NCI-H446 treated with DMSO at 0.1 percent for 48 hours (cell line): Measurements from ENCODE around the gene TIAM2.
A peak's percentile ranks its signal among the peaks of the same experiment; 100 is the strongest.
"Not testable (repeated sequence)": the region's sequence is repeated elsewhere in the genome, so short reads cannot be mapped to it uniquely, and the experiment has no call there.

Experiments used
- DNase-seq: peaks from one replicate; lab custom pipeline; 2025; lab: John Stamatoyannopoulos, UW

The TIAM2 gene

DNA sequence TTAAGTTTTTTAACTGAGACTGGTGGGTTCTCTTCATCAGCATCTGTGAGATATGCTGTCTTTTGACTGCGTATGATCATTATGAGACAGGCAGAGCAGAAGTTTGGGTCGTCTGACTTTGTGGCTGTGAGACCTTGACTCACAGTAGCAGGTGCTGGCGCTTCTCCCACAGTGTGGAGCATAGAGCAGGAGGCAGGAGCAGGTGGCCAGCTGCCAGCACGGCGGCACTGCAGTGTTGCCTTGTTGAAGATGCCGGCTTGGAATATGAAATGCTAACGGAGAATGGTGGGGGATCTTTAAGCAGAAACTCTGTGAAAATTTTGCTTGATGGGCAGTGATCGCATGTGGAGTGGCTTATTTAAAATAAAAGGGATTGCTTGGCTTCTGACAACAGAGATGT lies 105.0 kb downstream of the TIAM2 start:
- DNase-seq: peak; percentile 63

- DNase-seq: no peak
These were observed 105.5 kb downstream of the TIAM2 start for GRCh38 chr6:155100591-155100990.

DNA sequence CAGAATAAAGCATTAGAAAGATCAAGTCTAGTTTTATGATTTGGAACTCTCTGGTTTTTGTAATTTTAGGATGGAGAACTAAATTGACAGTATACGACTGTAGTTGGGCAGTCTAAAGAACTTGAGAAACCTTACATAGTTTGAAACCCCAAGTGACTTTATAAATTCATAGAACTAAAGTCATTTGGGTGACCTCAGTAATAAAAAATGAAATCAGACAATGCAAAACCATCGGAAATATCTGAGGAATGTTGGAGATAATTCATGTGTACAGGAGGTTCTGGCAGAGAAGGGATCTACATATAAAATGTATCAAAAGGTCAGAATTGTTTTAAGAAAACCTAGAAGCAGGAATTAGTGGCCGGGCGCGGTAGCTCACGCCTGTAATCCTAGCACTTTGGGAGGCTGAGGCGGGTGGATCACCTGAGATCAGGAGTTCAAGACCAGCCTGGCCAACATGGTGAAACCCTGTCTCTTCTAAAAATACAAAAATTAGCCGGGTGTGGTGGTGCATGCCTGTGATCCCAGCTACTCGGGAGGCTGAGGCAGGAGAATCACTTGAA lies 108.0 kb downstream of the TIAM2 start:
- not testable (repeated sequence) for DNase-seq

- DNase-seq: no peak
These were observed 108.8 kb downstream of the TIAM2 start for GRCh38 chr6:155103816-155104366.

DNA sequence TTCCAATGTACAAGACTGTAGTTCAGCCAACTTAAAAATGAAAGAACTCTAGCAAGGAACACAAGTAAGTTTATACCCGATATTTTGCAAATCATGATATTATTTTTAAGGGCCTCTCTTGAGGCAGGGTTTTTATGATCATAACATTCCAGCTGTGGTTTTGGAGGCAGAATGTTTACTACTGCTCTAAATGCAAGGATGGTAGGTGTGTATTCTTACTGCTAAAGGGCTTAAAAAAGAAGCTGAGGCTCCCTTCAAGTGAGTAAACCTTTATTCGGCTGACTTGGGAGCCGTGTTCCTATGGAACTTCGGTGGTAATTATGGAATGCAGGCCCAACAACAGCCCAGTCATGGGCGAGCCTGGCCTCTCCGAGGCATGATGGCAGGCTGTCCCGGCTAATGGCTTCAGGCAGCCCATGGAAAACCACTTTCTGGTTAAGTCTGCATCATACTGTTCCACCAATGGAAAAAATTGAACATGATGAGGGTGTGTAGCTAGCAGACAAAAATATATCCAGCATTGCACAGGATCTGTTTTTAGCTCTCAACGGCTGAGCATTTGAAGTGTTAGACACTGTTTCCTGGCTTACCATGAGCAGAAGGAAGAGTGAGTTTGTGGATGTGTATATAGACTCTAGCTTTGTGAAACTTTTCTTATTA lies 111.5 kb downstream of the TIAM2 start:
- DNase-seq: no peak

GRCh38 chr6:155107432-155108069 lies 112.4 kb downstream of the TIAM2 start:
- DNase-seq: no peak

- no peak for DNase-seq
These were observed 113.1 kb downstream of the TIAM2 start for GRCh38 chr6:155108070-155108820.

DNA sequence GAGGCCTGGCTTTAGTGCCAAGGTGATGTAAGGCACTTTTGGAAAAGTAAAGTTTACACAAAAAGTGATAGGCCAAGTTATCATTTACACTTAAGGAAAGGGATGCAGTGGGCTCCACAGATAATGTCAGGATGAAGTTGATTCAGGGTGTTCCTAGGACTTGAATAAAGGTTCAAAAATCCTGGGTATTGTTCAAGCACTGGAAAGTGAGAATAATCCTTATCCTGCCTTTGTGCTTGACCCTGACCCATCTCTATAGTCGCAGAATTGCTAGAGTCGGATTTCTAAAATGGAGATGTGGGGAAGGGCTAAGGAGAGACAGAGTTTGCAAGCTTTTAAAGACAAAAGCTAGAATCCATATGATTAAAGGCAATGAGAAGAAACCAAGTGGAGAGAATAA lies 115.6 kb downstream of the TIAM2 start:
- no peak for DNase-seq

DNA sequence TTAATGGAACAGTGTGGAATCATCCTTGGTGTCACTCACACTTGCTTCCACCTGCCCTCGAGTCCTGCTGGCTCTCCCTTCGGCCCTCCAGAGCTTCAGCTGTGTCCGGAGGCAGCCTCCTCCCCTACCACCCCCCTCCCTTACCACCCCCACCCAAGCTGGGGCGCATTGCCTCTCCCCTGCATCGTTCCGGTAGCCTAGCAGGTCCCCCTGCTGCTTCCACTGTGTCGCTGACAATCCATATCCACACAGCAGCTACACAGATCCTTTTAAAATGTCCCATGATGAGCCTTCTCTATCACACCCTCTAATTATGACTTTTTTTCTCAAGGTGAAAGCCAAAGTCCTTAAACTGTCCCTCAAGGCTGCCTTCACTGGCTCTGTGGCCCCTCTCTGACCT lies 117.6 kb downstream of the TIAM2 start:
- DNase-seq: no peak

GRCh38 chr6:155115893-155116570 lies 120.9 kb downstream of the TIAM2 start:
- no peak for DNase-seq

DNA sequence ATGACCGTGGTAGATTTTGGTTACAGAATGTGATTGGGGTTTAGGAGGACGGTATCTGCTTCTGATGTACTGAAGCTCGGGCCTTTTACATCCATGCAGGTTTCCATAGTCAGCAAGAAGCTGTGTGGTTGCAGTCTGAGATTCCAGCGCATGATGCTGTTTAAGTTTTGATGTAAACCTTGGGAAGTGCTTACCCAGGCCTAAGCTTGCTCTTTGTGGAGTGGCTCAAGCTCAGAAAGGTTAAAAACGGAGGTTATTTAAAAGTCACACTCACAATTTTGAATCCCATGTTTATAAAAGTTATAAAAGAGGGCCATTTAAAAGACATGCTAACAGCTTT lies 121.4 kb downstream of the TIAM2 start:
- no peak for DNase-seq

- no peak for DNase-seq
These were observed 122.1 kb downstream of the TIAM2 start for GRCh38 chr6:155117256-155117655.

DNA sequence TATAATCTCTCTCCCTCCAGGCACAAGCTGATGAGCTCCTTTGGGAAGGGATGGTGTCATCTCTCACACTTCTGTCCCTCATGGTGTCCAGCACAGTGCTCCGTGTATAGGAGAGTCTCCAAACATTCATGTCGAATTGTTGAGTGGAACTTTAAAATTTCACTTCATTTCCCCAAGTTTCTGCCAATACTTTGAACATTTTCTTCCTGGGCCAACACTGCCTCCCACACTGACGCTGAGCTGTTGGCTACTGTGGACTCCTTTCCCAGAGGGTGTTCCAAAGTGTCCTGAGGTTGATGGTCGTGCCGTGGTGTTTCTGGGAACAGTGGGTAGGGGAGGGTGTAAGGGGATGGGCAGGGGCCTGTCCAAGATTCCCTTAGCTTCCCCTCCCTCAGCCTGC lies 122.7 kb downstream of the TIAM2 start:
- no peak for DNase-seq

DNA sequence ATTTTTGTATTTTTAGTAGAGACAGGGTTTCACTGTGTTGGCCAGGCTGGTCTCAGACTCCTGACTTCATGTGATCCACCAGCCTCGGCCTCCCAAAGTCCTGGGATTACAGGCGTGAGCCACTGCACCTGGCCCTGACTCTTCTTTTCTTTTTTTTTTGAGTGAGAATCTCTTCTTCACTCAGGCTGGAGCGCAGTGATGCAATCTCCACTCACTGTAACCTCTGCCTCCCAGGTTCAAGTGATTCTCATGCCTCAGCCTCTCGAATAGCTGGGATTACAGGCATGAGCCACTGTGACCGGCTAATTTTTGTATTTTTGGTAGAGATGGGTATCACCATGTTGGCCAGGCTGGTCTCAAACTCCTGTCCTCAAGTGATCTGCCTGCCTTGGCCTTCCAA lies 124.1 kb downstream of the TIAM2 start:
- DNase-seq: not testable (repeated sequence)

- peak; percentile 37 for DNase-seq
These were observed 124.9 kb downstream of the TIAM2 start for GRCh38 chr6:155120034-155120433.

DNA sequence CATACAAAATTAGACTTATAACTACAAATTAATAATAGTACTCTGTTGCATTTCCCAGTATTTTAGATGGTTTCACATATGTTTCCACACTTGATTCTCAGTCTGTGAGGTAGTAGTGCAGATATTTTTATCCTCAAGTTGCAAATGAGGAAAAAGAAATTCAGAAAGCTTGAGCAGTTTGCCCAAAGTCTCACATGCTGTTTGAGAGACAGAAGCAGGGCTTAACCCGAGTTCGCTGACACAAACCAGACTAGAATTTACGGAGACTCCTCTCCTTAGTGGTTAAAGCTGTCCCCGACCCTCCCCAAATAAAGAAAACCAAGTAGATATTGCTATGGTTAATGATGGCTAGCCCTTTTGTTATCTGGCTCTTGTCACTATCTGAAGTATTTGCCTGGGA lies 126.2 kb downstream of the TIAM2 start:
- no peak for DNase-seq

GRCh38 chr6:155121699-155122098 lies 126.6 kb downstream of the TIAM2 start:
- DNase-seq: peak; percentile 69

- DNase-seq: no peak
These were observed 127.3 kb downstream of the TIAM2 start for GRCh38 chr6:155122199-155122950.

DNA sequence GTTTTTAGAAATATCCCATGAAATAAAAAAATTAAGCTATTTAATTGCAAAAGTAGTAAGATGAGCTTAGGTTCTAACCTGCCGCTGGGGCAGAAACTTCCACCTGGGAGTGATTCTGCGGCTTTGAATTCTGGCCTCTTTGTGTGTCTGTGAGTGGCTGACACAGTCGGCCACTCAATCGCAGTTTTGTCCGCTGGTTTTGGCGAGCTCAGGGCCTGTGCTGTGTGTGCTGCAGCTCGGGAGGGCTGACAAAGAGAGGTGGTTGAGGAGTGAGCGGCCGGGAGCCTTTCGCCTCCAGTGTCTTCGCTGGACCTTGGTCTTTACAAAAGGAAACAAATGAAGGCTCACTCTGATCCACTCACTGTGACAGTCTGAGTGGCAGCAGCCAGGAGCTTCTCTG lies 128.4 kb downstream of the TIAM2 start:
- no peak for DNase-seq

DNA sequence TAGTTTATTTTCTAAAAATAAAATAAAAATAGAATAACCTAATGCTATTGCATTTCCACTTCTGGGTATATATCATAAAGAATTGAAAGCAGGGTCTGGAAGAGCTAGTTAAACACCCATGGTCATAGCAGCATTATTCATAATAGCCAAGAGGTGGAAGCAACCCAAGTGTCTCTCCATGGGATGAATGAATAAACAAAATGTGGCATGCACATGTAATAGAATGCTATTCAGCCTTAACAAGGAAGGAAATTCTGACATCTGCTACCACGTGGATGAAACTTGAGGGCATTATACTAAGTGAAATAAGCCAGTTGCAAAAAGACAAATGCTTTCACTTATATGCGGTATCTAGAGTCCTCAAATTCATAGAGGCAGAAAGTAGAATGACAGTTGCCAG lies 130.8 kb downstream of the TIAM2 start:
- DNase-seq: no peak

- DNase-seq: no peak
These were observed 131.8 kb downstream of the TIAM2 start for GRCh38 chr6:155126727-155127439.
